ENCODE results near the gene OR14J1. TPM values are rescaled to one million over a fixed set of nuclear protein-coding genes. Genes with fewer than 3 reads are reported as not detected.

OR14J1 gene
- total RNA-seq, result not detected in 2 replicates

GRCh38 chr6:29301316-29301715 is at the start of gene OR14J1:
OR14J1 (plus strand) TSS chr6:29301701; CDS start chr6:29306690, 4,989 bp downstream.

Other genes starting within 250 kb of the OR14J1 start
- gene OR2B3, start 214.4 kb upstream of the OR14J1 start, total RNA-seq, result not detected in 2 replicates
- not detected in 2 replicates for gene OR2J1, start 202.2 kb upstream of the OR14J1 start, total RNA-seq
- not detected in 2 replicates for gene OR2J3, start 193.6 kb upstream of the OR14J1 start, total RNA-seq
- not detected in 2 replicates for gene OR2J2, start 130.8 kb upstream of the OR14J1 start, total RNA-seq
- not detected in 2 replicates for gene OR5V1, start 67.2 kb downstream of the OR14J1 start, total RNA-seq
- gene OR12D3, start 73.6 kb downstream of the OR14J1 start, total RNA-seq, result not detected in 2 replicates
- not detected in 2 replicates for gene OR12D2, start 93.9 kb downstream of the OR14J1 start, total RNA-seq
- not detected in 2 replicates for gene OR12D1, start 113.2 kb downstream of the OR14J1 start, total RNA-seq
- gene OR10C1, start 137.6 kb downstream of the OR14J1 start, total RNA-seq, result not detected in 2 replicates
- gene OR11A1, start 155.4 kb downstream of the OR14J1 start, total RNA-seq, result not detected in 2 replicates
- not detected in 2 replicates for gene OR2H1, start 155.5 kb downstream of the OR14J1 start, total RNA-seq
- not detected in 2 replicates for gene MAS1L, start 186.3 kb downstream of the OR14J1 start, total RNA-seq